DND-41 (cell line): ENCODE data around the gene GALNT4.

ENCODE experiments used
- ATAC-seq: fragments of 200-7000 bp; cut with Tn5 transposase; 3 replicates; pipeline ENCODE4 v1.9.1; 2021; ENCODE audit warnings: low read depth; ENCODE audit not compliant: insufficient read depth
- DNase-seq: peaks from one replicate; pipeline ENCODE4 v3.0.0-alpha.2; 2020
- H2AFZ ChIP-seq: 2 replicates; pipeline ENCODE4 v1.6.0; 2012; ENCODE audit warnings: low read depth, low read length
- H3K27ac ChIP-seq: 2 replicates; pipeline ENCODE4 v1.5.1; 2012; ENCODE audit warnings: low read length, inconsistent platforms
- H3K27me3 ChIP-seq: fragments of 200-600 bp; sonication (generic); 2 replicates; pipeline ENCODE4 v1.6.0; 2012; ENCODE audit warnings: low read length, mild to moderate bottlenecking, inconsistent platforms; ENCODE audit not compliant: insufficient read depth, poor library complexity
- H3K36me3 ChIP-seq: 2 replicates; pipeline ENCODE4 v1.5.1; 2012; ENCODE audit warnings: low read length, inconsistent platforms; ENCODE audit not compliant: insufficient read depth
- H3K4me1 ChIP-seq: 2 replicates; pipeline ENCODE4 v1.5.1; 2012; ENCODE audit warnings: mild to moderate bottlenecking, low read length; ENCODE audit not compliant: insufficient read depth
- H3K4me2 ChIP-seq: 2 replicates; pipeline ENCODE4 v1.6.0; 2012; ENCODE audit warnings: mild to moderate bottlenecking, moderate library complexity, low read length, inconsistent platforms; ENCODE audit not compliant: insufficient read depth
- H3K4me3 ChIP-seq, 2 experiments: fragments of 200-600 bp in 1 of 2; shearing (Covaris generic) in 1 of 2; 2 replicates each; pipeline ENCODE4 v1.5.1; 2012 to 2016; ENCODE audit warnings: inconsistent platforms in 2 of 2, low read length in 2 of 2, mild to moderate bottlenecking in 2 of 2, low read depth in 1 of 2, moderate library complexity in 1 of 2
- H3K79me2 ChIP-seq: 2 replicates; pipeline ENCODE4 v1.6.0; 2012; ENCODE audit warnings: low read length, inconsistent platforms; ENCODE audit not compliant: insufficient read depth
- H3K9ac ChIP-seq: 2 replicates; pipeline ENCODE4 v1.6.0; 2012; ENCODE audit warnings: low read depth, mild to moderate bottlenecking, inconsistent platforms, low read length, moderate library complexity
- H3K9me3 ChIP-seq: 2 replicates; pipeline ENCODE4 v1.5.1; 2012; ENCODE audit warnings: low read length, moderate library complexity, mild to moderate bottlenecking, inconsistent platforms; ENCODE audit not compliant: insufficient read depth, severe bottlenecking
- H4K20me1 ChIP-seq: 2 replicates; pipeline ENCODE4 v1.6.0; 2012; ENCODE audit warnings: low read length; ENCODE audit not compliant: insufficient read depth
- CTCF ChIP-seq: IDR thresholded peaks from 2 replicates; pipeline ENCODE4 v1.5.1; 2012; ENCODE audit warnings: borderline replicate concordance, low read length, moderate library complexity, mild to moderate bottlenecking; ENCODE audit not compliant: poor library complexity, severe bottlenecking; ENCODE audit errors: extremely low read depth
- EZH2 ChIP-seq: IDR thresholded peaks from 3 replicates; pipeline ENCODE4 v1.6.1; 2012; ENCODE audit warnings: borderline replicate concordance, low read depth, mild to moderate bottlenecking, moderate library complexity, low read length, inconsistent platforms; ENCODE audit not compliant: severe bottlenecking

The GALNT4 gene

DNA sequence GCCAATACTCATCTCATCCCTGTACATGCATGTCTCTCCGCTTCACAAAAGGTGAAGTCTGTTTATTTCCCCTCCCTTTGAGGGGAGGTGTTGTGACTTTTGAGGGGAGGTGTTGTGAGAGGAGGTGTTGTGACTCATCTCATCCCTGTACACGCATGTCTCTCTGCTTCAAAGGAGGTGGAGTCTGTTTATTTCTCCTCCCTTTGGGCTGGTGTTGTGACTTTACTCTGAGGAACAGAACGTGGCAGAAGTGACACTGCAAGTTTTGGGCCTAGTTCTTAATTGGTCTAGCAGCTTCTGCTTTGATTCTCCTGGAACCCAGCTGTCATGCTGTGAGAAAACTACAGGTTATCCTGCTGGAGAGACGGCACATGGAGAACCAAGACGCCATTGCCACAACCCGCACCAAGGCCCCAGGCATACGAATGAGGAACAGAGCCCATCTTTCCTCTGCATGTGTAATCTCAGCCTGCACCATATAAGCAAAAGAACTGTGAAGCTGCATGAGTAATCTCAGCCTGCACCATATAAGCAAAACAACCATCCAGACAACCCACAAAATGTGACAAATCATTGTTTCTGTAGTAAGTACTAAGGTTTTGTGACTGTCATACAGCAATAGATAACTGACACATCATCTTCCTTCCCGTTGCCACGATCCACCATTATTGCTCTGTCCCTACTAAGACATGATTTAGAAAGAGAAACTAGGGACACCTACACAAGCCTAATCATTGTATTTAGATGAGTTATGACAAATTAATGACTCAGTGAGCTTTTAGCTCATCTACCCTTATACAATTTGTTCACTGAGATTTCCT is 30.0 kb downstream of the GALNT4 start:
- no peak for DNase-seq
- Histone ChIP-seq H3K9ac (no peak overlapping the region), H3K4me2 (no peak overlapping the region), H2AFZ (no peak overlapping the region), H3K27ac (no peak overlapping the region), H4K20me1 (0 out of 2 replicates have a peak, but pooled peaks cover 2% of the 10 kb centered on the region), H3K4me3 (no peak overlapping the region), H3K79me2 (peaks cover 11% of the 10 kb centered on the region), H3K36me3 (peaks cover 41% of the 10 kb centered on the region), H3K4me1 (no peaks in the 10 kb centered on the region), H3K27me3 (no peaks in the 10 kb centered on the region), H3K9me3 (no peaks in the 10 kb centered on the region)
- no peak for ATAC-seq
- no peak for TF ChIP-seq EZH2
- TF ChIP-seq CTCF: no peak

DNA sequence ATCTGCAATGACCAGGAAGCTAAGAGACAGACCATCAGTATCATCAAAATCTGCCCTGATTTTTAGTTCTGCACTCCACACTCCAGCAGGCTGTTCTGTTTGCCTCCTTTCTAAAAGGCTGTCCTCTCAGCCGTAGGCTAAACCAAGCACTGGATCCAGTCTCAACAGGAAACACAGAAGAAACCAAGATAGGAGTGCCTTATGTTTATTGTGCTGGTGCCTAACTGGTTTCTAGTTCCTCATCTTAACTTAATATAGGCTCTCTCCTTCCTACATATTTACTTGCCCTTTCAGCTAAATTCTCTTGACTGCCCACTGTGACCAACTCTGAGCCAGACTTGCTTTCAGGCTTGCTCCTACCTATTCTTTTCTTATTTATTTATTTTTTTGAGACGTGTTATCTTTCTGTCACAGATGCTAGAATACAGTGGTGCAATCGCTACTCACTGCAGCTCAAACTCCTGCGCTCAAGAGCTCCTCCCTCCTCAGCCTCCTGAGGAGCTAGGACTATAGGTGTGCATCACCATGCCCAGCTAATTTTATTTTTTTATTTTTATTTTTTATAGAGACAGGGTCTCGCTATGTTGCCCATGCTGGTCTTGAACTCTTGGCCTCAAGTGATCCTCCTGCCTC is 30.8 kb downstream of the GALNT4 start:
- Histone ChIP-seq H3K27ac (no peak overlapping the region), H3K4me2 (no peak overlapping the region), H3K79me2 (peaks cover 7% of the 10 kb centered on the region; the same call in 1 of the 2 replicates), H3K27me3 (no peaks in the 10 kb centered on the region), H3K9ac (no peak overlapping the region), H3K4me3 (no peak overlapping the region), H3K9me3 (no peaks in the 10 kb centered on the region), H2AFZ (no peak overlapping the region), H3K36me3 (peaks cover 49% of the 10 kb centered on the region), H4K20me1 (0 out of 2 replicates have a peak, but pooled peaks cover under 1% of the 10 kb centered on the region), H3K4me1 (no peaks in the 10 kb centered on the region)
- TF ChIP-seq EZH2 (no peak), CTCF (no peak)
- ATAC-seq: no peak
- no peak for DNase-seq

GRCh38 chr12:89492883-89493282 is 31.7 kb downstream of the GALNT4 start:
- Histone ChIP-seq H3K9ac (no peak overlapping the region), H3K79me2 (0 out of 2 replicates have a peak, but pooled peaks cover 3% of the 10 kb centered on the region), H3K36me3 (peaks cover 52% of the 10 kb centered on the region), H2AFZ (no peak overlapping the region), H3K27me3 (no peaks in the 10 kb centered on the region), H3K9me3 (no peaks in the 10 kb centered on the region), H3K4me2 (no peak overlapping the region), H4K20me1 (no peaks in the 10 kb centered on the region), H3K27ac (no peak overlapping the region), H3K4me1 (no peaks in the 10 kb centered on the region), H3K4me3 (no peak overlapping the region)
- TF ChIP-seq EZH2 (no peak), CTCF (no peak)
- DNase-seq (no peak), ATAC-seq (no peak)
